K562 (cell line): ENCODE results near the gene FAM43B. TPM values are rescaled to one million over a fixed set of nuclear protein-coding genes. Genes with fewer than 3 reads are reported as not detected.

Source experiments
- CHD2 ChIP-seq: IDR thresholded peaks from 2 replicates; pipeline ENCODE4 v1.6.1; 2011; ENCODE audit warnings: low read depth, low read length
- ETV1 ChIP-seq: fragments of 450-650 bp; conservative IDR thresholded peaks from 2 replicates; pipeline ENCODE4 v1.6.1; 2016; ENCODE audit warnings: missing genetic modification characterization, control low read depth, low read depth, missing compliant biosample characterization
- MAFG ChIP-seq: fragments of 450-650 bp; conservative IDR thresholded peaks from 2 replicates; pipeline ENCODE4 v1.6.1; 2016; ENCODE audit warnings: missing genetic modification characterization, missing compliant biosample characterization
- MCM7 ChIP-seq, 2 experiments: fragments of 450-650 bp; IDR thresholded peaks; 2 replicates each; pipeline ENCODE4 v1.6.1; 2016 to 2018
- RBFOX2 ChIP-seq: fragments of 200-400 bp; formaldehyde crosslinking; IDR thresholded peaks from 2 replicates; pipeline ENCODE4 v1.6.1; 2017; ENCODE audit warnings: low read depth, mild to moderate bottlenecking, low read length, moderate library complexity
- TAF9B ChIP-seq: fragments of 450-650 bp; IDR thresholded peaks from 2 replicates; pipeline ENCODE4 v1.6.1; 2018; ENCODE audit warnings: mild to moderate bottlenecking; ENCODE audit not compliant: partially characterized antibody
- TEAD1 ChIP-seq, 2 experiments: fragments of 450-650 bp in 1 of 2; sonication (generic) in 1 of 2; formaldehyde crosslinking; IDR thresholded peaks; 2 replicates each; pipeline versions ENCODE4 v1.4.0 to v1.8.0; 2020 to 2022; ENCODE audit warnings: mild to moderate bottlenecking in 2 of 2, missing genetic modification reagents in 1 of 2
- ZNF12 ChIP-seq: sonication (generic); formaldehyde crosslinking; IDR thresholded peaks from 2 replicates; pipeline ENCODE4 v1.4.0; 2020; ENCODE audit warnings: mild to moderate bottlenecking, missing genetic modification reagents
- polyA plus RNA-seq, 8 experiments: library from polyadenylated mRNA; depleted of rRNA in 4 of 8; stranded (reverse) in 5 of 8; unstranded in 3 of 8; fragments of >200 nt; fragmentation: Nextera tagmentation in 2 of 8; fragmentation: Illumina TruSeq in 1 of 8; extraction: Ambion mirVana in 2 of 8; extraction: Trizol in 1 of 8; gene quantifications; 2 replicates each; pipeline versions ENCODE4 v1.2.1 to v1.2.3, GENCODE V29; 2011 to 2014; ENCODE audit warnings: inconsistent platforms in 1 of 8, missing spikeins in 1 of 8
- total RNA-seq, 7 experiments: library from RNA; depleted of rRNA in 6 of 7; stranded (reverse); fragments of >200 nt in 6 of 7; fragmentation: Illumina TruSeq in 2 of 7; extraction: Trizol in 2 of 7; gene quantifications; 2 replicates each; pipeline versions ENCODE4 v1.2.1 to v1.2.3, GENCODE V29; 2011 to 2021; ENCODE audit warnings: low replicate concordance in 1 of 7
- TF ChIP-seq, protein P1 (sequence below), 2 experiments: fragments of 450-650 bp in 1 of 2; sonication (generic) in 1 of 2; formaldehyde crosslinking; conservative IDR thresholded peaks; 2 replicates each; pipeline versions ENCODE4 v1.4.0 to v1.8.1; 2020 to 2022; ENCODE audit warnings: mild to moderate bottlenecking in 1 of 2, missing genetic modification reagents in 1 of 2
- TF ChIP-seq, protein P2 (sequence below): fragments of 250-450 bp; sonication (Bioruptor Pico); IDR thresholded peaks from 2 replicates; pipeline ENCODE4 v1.8.0; 2022; ENCODE audit warnings: moderate library complexity, mild to moderate bottlenecking, inconsistent platforms

Gene FAM43B
- total and polyA plus RNA-seq, 9 of the 15 experiments (the other 6 are each of a cell fraction or from before 2014, with no cell fraction given): not detected

DNA sequence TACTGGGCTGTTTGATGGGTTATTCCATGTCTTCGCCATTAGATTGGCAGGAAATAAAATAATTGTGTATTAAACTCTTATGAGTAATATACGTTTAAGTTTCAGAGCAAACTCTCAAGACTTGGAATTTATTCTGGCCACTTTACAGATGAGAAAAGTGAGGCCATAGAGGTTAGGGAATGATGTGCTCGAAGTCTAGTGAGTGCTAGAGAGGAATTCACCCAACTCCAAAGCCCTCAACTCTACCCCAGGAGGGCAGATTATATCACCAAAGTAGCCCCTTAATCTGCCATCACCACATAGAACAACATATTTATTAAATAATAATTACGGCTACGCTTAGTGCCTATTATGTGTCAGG lies 44.0 kb upstream of the FAM43B start (continued):
- no peak for TF ChIP-seq CHD2
- no peak for TF ChIP-seq ETV1
- TF ChIP-seq TAF9B: no peak
- no peak; a peak in 1 of 4 replicates for TF ChIP-seq TEAD1 (CRISPR knock-in tag; IDR thresholded peaks at IDR 0.05)
- no peak for TF ChIP-seq MCM7 (IDR thresholded peaks at IDR 0.05)
- TF ChIP-seq, protein P1, sequence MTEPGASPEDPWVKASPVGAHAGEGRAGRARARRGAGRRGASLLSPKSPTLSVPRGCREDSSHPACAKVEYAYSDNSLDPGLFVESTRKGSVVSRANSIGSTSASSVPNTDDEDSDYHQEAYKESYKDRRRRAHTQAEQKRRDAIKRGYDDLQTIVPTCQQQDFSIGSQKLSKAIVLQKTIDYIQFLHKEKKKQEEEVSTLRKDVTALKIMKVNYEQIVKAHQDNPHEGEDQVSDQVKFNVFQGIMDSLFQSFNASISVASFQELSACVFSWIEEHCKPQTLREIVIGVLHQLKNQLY (CRISPR knock-in tag; conservative IDR thresholded peaks at IDR 0.05): no peak
- TF ChIP-seq MAFG (tag): no peak
- TF ChIP-seq ZNF12: no peak
- no peak for TF ChIP-seq RBFOX2
- TF ChIP-seq, protein P2, sequence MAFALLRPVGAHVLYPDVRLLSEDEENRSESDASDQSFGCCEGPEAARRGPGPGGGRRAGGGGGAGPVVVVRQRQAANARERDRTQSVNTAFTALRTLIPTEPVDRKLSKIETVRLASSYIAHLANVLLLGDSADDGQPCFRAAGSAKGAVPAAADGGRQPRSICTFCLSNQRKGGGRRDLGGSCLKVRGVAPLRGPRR (CRISPR knock-in tag): no peak
